Measurements from ENCODE around the gene RIPOR3. TPM values are rescaled to one million over a fixed set of nuclear protein-coding genes. Genes with fewer than 3 reads are reported as not detected.

RIPOR3 gene
- total and polyA plus RNA-seq, 2 experiments from 2014 or later = 5.6 to 5.7 TPM

GRCh38 chr20:50666709-50667298 is 24.5 kb downstream of the RIPOR3 start:
- Histone ChIP-seq H3K9me2 (replicated peaks; ENCODE audit: insufficient read depth) (no peaks in the 10 kb centered on the region), H3K4me1 (ENCODE audit: insufficient read depth) (peaks cover 29% of the 10 kb centered on the region), H3K9me3 (ENCODE audit: low read depth) (no peaks in the 10 kb centered on the region), H3K79me2 (no peaks in the 10 kb centered on the region), H2AFZ (no peak overlapping the region), H3K27ac (peak overlapping the region; percentile 76), H4K20me1 (ENCODE audit: insufficient read depth, poor library complexity, severe bottlenecking) (no peaks in the 10 kb centered on the region), H3K4me3 (no peak overlapping the region), H3K36me3 (replicated peaks; ENCODE audit: insufficient read depth, low read depth) (no peaks in the 10 kb centered on the region), H3K27me3 (no peaks in the 10 kb centered on the region), H3K4me2 (no peak overlapping the region)
- WGBS (ENCODE audit: low lambda C conversion rate, missing lambda C conversion rate) = 55% methylated on average over 9 of the region's 9 CpGs
- TF ChIP-seq EZH2phosphoT487 (IDR thresholded peaks at IDR 0.05; ENCODE audit: low read depth, severe bottlenecking, unreplicated experiment) = no peak
- TF ChIP-seq EZH2 (IDR thresholded peaks at IDR 0.05; ENCODE audit: borderline replicate concordance) = no peak
- TF ChIP-seq, protein P1, sequence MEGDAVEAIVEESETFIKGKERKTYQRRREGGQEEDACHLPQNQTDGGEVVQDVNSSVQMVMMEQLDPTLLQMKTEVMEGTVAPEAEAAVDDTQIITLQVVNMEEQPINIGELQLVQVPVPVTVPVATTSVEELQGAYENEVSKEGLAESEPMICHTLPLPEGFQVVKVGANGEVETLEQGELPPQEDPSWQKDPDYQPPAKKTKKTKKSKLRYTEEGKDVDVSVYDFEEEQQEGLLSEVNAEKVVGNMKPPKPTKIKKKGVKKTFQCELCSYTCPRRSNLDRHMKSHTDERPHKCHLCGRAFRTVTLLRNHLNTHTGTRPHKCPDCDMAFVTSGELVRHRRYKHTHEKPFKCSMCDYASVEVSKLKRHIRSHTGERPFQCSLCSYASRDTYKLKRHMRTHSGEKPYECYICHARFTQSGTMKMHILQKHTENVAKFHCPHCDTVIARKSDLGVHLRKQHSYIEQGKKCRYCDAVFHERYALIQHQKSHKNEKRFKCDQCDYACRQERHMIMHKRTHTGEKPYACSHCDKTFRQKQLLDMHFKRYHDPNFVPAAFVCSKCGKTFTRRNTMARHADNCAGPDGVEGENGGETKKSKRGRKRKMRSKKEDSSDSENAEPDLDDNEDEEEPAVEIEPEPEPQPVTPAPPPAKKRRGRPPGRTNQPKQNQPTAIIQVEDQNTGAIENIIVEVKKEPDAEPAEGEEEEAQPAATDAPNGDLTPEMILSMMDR (IDR thresholded peaks at IDR 0.05; ENCODE audit: poor library complexity) = no peak
- peak; percentile 54 for DNase-seq (ENCODE audit: low spot score)

DNA sequence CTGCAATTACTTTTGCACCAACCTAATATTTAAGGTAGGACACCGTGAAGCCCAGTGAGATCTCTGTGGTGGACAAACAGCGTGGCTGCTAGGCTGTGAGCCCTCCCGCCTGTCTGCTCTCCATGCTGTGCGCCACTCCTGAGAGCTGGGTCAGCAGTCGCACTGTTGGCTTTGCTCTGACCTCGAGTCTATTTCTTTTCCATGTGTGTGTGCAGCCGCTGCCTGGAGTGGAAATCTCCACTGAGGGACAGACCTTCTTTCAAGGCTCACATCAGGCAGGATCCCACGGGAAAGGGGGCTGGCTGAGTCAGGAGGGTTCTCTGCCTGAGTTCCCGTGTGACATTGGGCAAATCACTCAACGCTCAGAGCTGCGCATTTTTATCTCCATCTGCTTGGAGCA is 27.1 kb downstream of the RIPOR3 start:
- TF ChIP-seq EZH2phosphoT487 (IDR thresholded peaks at IDR 0.05; ENCODE audit: low read depth, severe bottlenecking, unreplicated experiment) = no peak
- TF ChIP-seq EZH2 (IDR thresholded peaks at IDR 0.05; ENCODE audit: borderline replicate concordance) = no peak
- TF ChIP-seq, protein P1 (IDR thresholded peaks at IDR 0.05; ENCODE audit: poor library complexity) = no peak
- Histone ChIP-seq H3K9me3 (ENCODE audit: low read depth) (no peaks in the 10 kb centered on the region), H3K36me3 (replicated peaks; ENCODE audit: insufficient read depth, low read depth) (no peaks in the 10 kb centered on the region), H3K27ac (peak overlapping the region; percentile 91), H3K4me2 (no peak overlapping the region), H3K79me2 (no peaks in the 10 kb centered on the region), H3K4me1 (ENCODE audit: insufficient read depth) (peaks cover 43% of the 10 kb centered on the region), H3K9me2 (replicated peaks; ENCODE audit: insufficient read depth) (no peaks in the 10 kb centered on the region), H3K27me3 (no peaks in the 10 kb centered on the region), H4K20me1 (ENCODE audit: insufficient read depth, poor library complexity, severe bottlenecking) (no peaks in the 10 kb centered on the region), H2AFZ (no peak overlapping the region), H3K4me3 (no peak overlapping the region)
- WGBS (ENCODE audit: low lambda C conversion rate, missing lambda C conversion rate) = 80% methylated on average over 11 of the region's 11 CpGs
- no peak for DNase-seq (ENCODE audit: low spot score)

- Histone ChIP-seq H2AFZ (no peak overlapping the region), H3K36me3 (replicated peaks; ENCODE audit: insufficient read depth, low read depth) (no peaks in the 10 kb centered on the region), H3K4me3 (no peak overlapping the region), H3K4me2 (no peak overlapping the region), H3K4me1 (ENCODE audit: insufficient read depth) (peaks cover 53% of the 10 kb centered on the region), H3K27me3 (no peaks in the 10 kb centered on the region), H3K9me2 (replicated peaks; ENCODE audit: insufficient read depth) (no peaks in the 10 kb centered on the region), H3K79me2 (no peaks in the 10 kb centered on the region), H4K20me1 (ENCODE audit: insufficient read depth, poor library complexity, severe bottlenecking) (no peaks in the 10 kb centered on the region), H3K9me3 (ENCODE audit: low read depth) (no peaks in the 10 kb centered on the region), H3K27ac (peak overlapping the region; percentile 92)
- DNase-seq (ENCODE audit: low spot score) = peak; percentile 84
- TF ChIP-seq, protein P1 (IDR thresholded peaks at IDR 0.05; ENCODE audit: poor library complexity) = peak; percentile 27
- TF ChIP-seq EZH2phosphoT487 (IDR thresholded peaks at IDR 0.05; ENCODE audit: low read depth, severe bottlenecking, unreplicated experiment) = no peak
- 71% methylated on average over 10 of the region's 10 CpGs for WGBS (ENCODE audit: low lambda C conversion rate, missing lambda C conversion rate)
Observed at GRCh38 chr20:50663095-50663821, 28.1 kb downstream of the RIPOR3 start.

Measured in hepatocyte (in vitro differentiated cells).